Measurements from ENCODE around the gene APOB.

Gene APOB

DNA sequence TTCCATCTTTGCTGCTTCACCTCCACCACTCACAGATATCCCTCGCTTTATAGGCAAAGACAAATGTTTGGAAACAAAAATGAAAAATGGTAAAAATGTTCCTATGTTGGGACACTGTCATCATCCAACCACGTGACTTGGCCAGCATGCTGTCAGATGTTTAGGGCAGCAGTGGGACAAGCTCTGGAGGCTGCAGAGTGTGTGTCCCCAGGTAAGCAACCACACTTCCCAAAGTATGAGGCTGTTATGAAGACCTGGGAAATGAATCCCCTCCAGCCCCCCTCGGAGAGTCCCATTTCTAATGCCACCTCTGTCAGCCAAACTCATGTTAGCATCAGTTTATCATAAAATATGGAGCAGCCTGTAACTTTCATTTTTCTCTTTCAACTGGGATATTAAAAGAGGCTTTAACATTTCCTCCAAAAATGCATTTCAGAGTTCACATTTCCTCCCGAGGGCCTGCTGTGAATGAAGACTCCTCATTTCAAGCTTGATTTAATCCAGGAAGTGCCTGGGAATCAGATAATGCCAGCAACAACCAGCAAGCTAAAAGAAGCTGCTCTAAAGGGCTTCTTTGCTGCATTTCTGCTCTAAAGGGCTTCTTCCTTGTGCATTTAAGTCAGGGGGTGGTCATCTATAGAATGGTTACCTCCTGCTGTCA, 66.2 kb downstream of the APOB start:
- H3K9me3 Mint-ChIP-seq (ENCODE audit: low read depth), result no peaks in the 10 kb centered on the region
- no peak overlapping the region for H3K27ac Mint-ChIP-seq
- peaks cover 9% of the 10 kb centered on the region for H3K27me3 Mint-ChIP-seq
- H3K4me3 Mint-ChIP-seq, result no peak overlapping the region
- no peaks in the 10 kb centered on the region for H3K36me3 Mint-ChIP-seq
- H3K4me1 Mint-ChIP-seq (ENCODE audit: low read depth), result no peaks in the 10 kb centered on the region

DNA sequence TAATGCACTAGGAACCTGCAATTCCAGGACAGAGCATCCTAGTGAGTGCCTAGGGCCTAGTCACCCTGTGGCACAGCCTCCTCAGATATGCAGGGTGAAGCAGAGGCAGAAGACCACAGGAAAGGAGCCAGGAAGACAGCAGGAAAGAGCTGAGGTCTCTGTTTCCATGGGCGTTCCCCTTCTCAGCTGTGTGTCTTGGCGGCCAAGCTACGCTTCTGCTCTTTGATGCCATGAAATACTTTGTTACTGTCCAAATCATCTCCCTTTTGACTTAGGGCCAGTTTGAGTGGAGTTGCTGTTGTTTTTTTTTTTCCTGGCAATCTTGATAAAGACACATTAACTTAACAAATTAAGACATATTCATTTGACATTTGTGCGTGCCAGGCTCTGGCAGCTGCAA, 67.3 kb downstream of the APOB start:
- no peak overlapping the region for H3K4me3 Mint-ChIP-seq
- H3K27me3 Mint-ChIP-seq, result peaks cover 7% of the 10 kb centered on the region
- no peak overlapping the region for H3K27ac Mint-ChIP-seq
- no peaks in the 10 kb centered on the region for H3K9me3 Mint-ChIP-seq (ENCODE audit: low read depth)
- no peaks in the 10 kb centered on the region for H3K36me3 Mint-ChIP-seq
- H3K4me1 Mint-ChIP-seq (ENCODE audit: low read depth), result no peaks in the 10 kb centered on the region

DNA sequence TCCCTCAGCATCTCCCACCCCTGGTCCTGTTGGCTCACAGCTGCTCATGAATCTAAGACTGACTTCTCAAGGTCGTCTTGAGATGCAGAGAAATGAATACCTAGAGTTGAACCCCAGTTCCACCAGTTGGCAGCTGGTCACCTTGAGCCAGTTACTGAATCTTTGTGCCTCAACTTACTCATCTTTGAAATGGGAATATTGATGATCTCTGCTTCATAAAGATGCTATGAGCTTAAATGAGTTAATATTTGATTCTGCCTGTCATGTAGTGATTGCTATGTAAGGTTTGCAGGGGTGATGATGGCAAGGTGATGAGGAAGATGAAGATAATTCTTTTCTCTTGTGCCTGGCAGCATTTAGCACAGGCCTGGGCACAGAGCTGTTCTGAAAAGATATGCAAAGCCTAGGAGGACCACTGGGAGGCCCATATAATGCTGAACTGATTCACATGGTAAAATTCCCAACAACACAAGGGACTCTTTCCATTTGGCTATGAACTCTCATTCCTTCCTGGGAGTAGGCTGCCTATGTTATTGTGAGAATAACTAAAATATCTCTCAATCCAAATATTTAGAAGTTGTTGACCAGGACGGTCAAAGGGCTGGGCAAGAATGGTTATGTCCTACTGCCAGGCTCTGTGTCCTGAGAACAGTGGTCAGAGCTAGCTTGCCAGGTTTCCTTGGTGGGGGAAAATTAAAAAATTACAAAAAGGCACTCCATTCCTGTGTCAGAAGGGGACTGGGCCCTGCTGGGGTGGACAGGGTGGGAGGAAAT, 70.9 kb downstream of the APOB start:
- Mint-ChIP-seq H3K27me3 (peaks cover 11% of the 10 kb centered on the region), H3K4me3 (no peak overlapping the region), H3K27ac (no peak overlapping the region), H3K4me1 (ENCODE audit: low read depth) (no peaks in the 10 kb centered on the region), H3K36me3 (no peaks in the 10 kb centered on the region), H3K9me3 (ENCODE audit: low read depth) (no peaks in the 10 kb centered on the region)

DNA sequence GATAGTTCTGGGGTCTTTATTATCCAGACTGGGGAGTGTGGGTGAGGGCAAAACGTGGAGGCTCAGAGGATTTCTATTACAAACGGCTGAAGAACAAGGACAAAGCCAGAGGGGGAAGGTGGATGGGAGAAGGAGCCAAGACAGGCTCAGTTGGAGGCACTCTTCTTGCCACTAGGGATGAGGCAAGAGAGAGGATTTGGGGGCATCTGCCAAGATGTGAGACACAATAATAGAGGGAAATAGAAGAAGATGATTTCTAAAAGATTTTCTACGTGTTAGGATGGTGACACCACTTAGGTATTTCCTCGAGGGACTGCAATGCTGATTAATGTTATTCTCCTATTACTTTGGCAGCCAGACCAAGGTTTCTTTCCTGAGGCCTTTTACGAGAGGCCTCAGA, 71.8 kb downstream of the APOB start:
- Mint-ChIP-seq H3K27ac (no peak overlapping the region), H3K4me3 (no peak overlapping the region), H3K36me3 (no peaks in the 10 kb centered on the region), H3K4me1 (ENCODE audit: low read depth) (no peaks in the 10 kb centered on the region), H3K27me3 (peaks cover 13% of the 10 kb centered on the region), H3K9me3 (ENCODE audit: low read depth) (no peaks in the 10 kb centered on the region)

DNA sequence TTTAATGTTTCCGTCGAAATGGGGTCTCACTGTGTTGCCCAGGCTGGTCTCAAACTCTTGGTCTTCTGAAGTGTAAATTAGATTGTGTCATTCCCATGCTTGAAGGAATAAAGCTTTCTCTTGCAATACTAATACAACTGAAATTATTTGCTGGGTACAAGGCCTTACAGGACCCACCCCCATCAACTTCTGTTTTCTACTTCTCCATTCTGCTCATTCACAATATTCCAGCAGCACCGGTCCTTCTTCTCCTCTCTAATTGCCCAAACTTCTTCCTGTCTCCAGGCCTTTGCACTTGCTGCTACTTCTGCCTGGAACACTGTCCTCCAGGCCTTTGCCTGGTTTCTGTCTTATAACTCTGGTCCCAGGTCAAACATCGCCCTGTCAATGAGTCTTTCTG, 73.8 kb downstream of the APOB start:
- H3K36me3 Mint-ChIP-seq, result no peaks in the 10 kb centered on the region
- H3K9me3 Mint-ChIP-seq (ENCODE audit: low read depth), result no peaks in the 10 kb centered on the region
- H3K4me1 Mint-ChIP-seq (ENCODE audit: low read depth), result no peaks in the 10 kb centered on the region
- no peak overlapping the region for H3K4me3 Mint-ChIP-seq
- H3K27me3 Mint-ChIP-seq, result peaks cover 13% of the 10 kb centered on the region
- H3K27ac Mint-ChIP-seq, result no peak overlapping the region

DNA sequence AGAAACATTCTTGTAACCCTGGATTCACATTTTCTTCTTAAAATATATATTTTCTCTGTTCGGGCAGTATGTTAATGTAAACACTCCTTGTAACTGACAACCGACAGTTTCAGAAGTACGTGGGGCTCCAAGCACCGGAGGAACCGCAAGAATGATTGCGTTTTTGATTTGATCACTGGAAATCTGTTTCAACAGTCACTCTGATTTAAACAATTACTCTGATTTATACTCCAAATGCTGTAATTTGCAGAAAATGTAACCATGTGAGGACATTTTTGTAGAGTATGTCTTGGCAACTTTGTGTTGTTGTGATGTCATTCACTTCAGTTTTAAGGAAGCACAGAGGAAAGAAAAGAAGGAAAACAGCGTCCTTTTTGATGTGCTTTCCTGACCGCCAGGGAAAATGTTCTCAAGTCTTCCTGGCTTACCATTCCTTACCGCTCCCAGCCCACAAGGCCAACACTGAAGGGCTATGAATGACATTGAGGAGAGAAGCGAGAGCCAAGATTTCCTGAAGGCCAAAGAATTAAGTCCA, 77.7 kb downstream of the APOB start:
- no peak overlapping the region for H3K27ac Mint-ChIP-seq
- H3K4me3 Mint-ChIP-seq, result no peak overlapping the region
- H3K9me3 Mint-ChIP-seq (ENCODE audit: low read depth), result no peaks in the 10 kb centered on the region
- H3K27me3 Mint-ChIP-seq, result peaks cover 16% of the 10 kb centered on the region
- H3K36me3 Mint-ChIP-seq, result no peaks in the 10 kb centered on the region
- H3K4me1 Mint-ChIP-seq (ENCODE audit: low read depth), result no peaks in the 10 kb centered on the region

DNA sequence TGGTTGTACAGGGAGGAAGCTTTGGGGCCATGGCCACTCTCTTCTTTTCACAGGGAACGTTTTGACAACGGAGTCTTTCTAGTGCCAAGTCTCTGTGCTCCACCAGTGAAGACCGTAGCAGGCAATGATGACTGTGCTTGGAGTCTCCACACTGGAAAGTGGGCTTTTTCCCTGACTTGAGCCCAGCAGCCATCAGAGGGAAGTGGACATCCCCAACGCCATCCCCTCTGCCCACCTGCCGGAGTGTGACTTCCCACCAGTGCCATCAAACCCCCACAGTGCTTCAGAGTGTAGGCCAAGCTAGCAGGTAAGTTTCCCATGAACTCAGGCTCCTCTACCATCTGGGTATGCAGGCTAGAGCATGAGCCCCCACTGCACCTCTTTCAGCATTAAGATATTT, 78.7 kb downstream of the APOB start:
- no peak overlapping the region for H3K4me3 Mint-ChIP-seq
- H3K27me3 Mint-ChIP-seq, result peaks cover 16% of the 10 kb centered on the region
- H3K9me3 Mint-ChIP-seq (ENCODE audit: low read depth), result no peaks in the 10 kb centered on the region
- no peaks in the 10 kb centered on the region for H3K4me1 Mint-ChIP-seq (ENCODE audit: low read depth)
- H3K27ac Mint-ChIP-seq, result no peak overlapping the region
- H3K36me3 Mint-ChIP-seq, result no peaks in the 10 kb centered on the region

DNA sequence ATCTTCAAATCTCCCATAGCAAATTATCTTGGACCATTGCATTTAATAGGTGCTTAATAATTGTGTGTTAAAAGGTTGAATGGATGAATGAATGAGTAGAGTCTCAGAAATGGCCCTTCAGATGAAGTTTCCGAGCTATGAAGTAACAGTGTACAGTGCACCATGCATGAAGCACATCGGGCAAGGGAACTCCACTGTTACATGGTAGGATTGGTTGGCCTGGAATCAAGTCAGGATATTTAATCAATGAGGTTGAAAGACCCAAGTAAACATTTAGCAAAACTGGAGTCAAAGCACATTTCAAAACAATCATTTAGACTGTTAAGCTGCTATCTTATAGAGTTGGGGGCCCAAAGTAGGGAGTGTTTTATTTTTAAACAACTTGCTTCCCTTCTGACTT, 80.0 kb downstream of the APOB start:
- Mint-ChIP-seq H3K36me3 (no peaks in the 10 kb centered on the region), H3K27ac (no peak overlapping the region), H3K27me3 (peaks cover 9% of the 10 kb centered on the region), H3K4me1 (ENCODE audit: low read depth) (no peaks in the 10 kb centered on the region), H3K4me3 (no peak overlapping the region), H3K9me3 (ENCODE audit: low read depth) (no peaks in the 10 kb centered on the region)

DNA sequence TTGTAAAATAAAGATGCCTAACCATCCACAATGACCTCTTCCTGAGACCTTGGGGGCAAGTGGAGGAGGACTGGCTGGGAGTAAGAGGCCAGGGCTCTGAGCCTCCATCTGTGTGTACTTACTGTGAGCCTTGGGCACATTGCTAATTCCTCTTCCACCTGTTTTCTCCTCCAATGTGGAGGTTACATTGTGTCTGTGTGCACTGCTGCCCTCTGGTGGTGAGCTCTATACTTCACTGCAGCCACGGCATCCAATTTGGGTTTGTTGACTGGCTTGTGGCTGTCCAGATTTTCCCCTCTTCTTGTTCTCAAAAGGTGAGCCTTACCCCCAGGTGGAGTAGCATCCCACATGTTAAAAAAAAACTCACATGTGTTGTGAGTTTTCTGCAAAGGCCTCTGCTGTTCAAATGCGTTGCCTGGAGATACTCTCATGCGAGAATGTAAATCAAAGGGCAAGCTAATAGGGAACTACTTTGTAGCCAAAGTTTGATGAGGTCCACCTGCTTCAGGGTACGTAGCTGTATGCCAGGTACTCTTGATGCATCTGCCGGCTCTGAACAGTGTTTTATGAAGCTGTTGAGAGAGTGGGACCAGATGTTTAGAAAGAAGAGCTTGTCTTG, 80.8 kb downstream of the APOB start:
- peaks cover 9% of the 10 kb centered on the region for H3K27me3 Mint-ChIP-seq
- H3K36me3 Mint-ChIP-seq, result no peaks in the 10 kb centered on the region
- no peaks in the 10 kb centered on the region for H3K9me3 Mint-ChIP-seq (ENCODE audit: low read depth)
- no peak overlapping the region for H3K27ac Mint-ChIP-seq
- H3K4me1 Mint-ChIP-seq (ENCODE audit: low read depth), result no peaks in the 10 kb centered on the region
- no peak overlapping the region for H3K4me3 Mint-ChIP-seq

DNA sequence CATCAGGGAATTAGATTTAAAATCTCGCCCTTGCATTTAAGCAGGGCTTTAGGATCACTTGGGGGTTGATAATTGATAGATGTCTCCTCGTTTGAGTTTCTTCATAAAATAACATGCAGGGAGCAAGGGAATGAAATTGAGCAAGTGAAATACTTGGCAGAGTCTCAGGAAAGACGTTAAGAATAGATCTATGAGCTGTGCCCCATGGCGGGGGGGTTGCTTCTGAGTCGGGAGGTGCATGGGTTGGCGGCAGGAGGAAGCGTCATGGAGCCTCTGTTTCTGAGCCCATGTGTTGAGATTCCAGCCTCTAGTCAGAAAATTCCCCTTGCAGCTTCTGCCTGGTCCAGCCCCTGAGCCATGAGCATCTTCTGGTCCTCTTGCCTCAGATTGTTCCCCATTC, 82.0 kb downstream of the APOB start:
- no peaks in the 10 kb centered on the region for H3K9me3 Mint-ChIP-seq (ENCODE audit: low read depth)
- H3K4me3 Mint-ChIP-seq, result no peak overlapping the region
- H3K36me3 Mint-ChIP-seq, result no peaks in the 10 kb centered on the region
- no peak overlapping the region for H3K27ac Mint-ChIP-seq
- H3K4me1 Mint-ChIP-seq (ENCODE audit: low read depth), result no peaks in the 10 kb centered on the region
- H3K27me3 Mint-ChIP-seq, result peaks cover 8% of the 10 kb centered on the region

DNA sequence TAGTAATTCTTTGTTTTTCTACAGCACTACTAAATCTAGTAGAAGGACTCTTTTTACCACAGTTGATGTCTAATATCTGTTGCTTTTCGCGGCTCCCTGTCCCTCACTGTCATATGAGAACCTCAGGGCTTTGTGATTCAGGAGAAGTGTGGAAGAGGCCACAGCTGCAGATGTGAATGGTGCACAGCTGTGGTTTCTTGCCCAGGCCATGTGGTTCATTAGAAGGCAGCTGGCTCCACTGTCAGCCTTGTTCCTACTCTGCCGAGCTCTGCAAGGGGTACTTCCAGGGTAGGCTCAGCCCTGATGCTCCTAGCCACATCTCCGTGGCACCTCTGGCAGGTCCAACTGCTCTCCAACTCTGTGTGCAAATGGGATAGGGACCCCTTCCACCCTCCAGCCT, 83.9 kb downstream of the APOB start:
- Mint-ChIP-seq H3K9me3 (ENCODE audit: low read depth) (no peaks in the 10 kb centered on the region), H3K27me3 (peaks cover 8% of the 10 kb centered on the region), H3K4me1 (ENCODE audit: low read depth) (no peaks in the 10 kb centered on the region), H3K4me3 (no peak overlapping the region), H3K27ac (no peak overlapping the region), H3K36me3 (no peaks in the 10 kb centered on the region)

DNA sequence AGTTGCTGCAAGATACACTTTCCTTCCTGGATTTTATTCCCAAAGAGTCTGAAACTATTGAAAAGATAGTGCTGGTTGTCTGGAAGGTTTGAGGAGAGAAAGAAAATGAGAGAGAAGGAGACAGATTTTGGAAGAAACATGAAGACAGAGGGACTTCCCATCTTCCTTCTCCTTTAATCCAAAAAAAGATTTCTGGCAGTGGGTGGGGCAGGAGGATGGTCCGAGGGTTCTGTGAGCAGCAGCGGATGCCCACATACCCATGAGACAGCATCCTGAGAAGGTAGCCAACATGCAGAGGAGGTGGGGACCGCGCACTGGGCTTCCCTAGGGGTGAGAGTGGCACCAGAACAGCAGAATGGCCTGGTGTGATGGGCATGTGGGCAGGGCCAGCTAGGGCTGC, 84.6 kb downstream of the APOB start:
- Mint-ChIP-seq H3K27ac (no peak overlapping the region), H3K4me1 (ENCODE audit: low read depth) (no peaks in the 10 kb centered on the region), H3K27me3 (peaks cover 8% of the 10 kb centered on the region), H3K9me3 (ENCODE audit: low read depth) (no peaks in the 10 kb centered on the region), H3K4me3 (no peak overlapping the region), H3K36me3 (no peaks in the 10 kb centered on the region)

DNA sequence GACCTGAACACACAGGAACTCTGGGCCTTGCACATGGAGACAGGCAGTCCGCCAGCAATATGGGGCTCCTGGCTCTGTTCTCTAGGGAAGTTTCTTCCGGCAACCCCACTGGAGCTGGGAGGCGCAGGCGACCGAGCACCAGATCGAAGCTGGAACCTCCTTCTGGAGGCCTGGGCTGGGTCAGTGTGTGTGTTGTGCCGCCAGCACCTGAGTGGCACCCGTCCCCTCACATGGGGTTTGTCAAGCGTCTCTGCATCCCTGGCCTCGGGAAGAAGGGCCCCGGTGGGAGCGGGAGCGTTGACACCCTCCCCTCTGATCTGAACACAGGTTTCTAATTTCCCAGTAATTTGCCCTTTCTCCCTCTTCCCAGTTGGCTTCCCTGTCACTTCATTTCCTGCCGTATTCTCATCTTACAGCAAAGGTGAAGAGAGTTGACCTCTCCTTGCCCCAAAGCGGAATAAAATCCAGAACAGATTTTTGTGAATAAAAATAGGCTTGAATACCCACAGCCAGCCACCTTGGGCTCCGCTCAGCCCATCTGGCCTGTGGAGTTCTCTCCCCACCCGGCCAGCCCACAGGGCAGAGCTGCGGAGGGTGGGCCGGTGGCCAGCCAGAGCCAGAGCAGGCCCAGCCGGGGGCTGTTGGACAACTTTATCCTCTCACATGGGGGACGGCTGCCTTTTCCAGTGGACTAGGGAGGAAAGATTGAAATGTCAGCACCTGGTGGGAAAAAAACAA, 85.9 kb downstream of the APOB start:
- no peak overlapping the region for H3K4me3 Mint-ChIP-seq
- H3K27ac Mint-ChIP-seq, result no peak overlapping the region
- H3K36me3 Mint-ChIP-seq, result no peaks in the 10 kb centered on the region
- no peaks in the 10 kb centered on the region for H3K4me1 Mint-ChIP-seq (ENCODE audit: low read depth)
- no peaks in the 10 kb centered on the region for H3K9me3 Mint-ChIP-seq (ENCODE audit: low read depth)
- H3K27me3 Mint-ChIP-seq, result peaks cover 5% of the 10 kb centered on the region

DNA sequence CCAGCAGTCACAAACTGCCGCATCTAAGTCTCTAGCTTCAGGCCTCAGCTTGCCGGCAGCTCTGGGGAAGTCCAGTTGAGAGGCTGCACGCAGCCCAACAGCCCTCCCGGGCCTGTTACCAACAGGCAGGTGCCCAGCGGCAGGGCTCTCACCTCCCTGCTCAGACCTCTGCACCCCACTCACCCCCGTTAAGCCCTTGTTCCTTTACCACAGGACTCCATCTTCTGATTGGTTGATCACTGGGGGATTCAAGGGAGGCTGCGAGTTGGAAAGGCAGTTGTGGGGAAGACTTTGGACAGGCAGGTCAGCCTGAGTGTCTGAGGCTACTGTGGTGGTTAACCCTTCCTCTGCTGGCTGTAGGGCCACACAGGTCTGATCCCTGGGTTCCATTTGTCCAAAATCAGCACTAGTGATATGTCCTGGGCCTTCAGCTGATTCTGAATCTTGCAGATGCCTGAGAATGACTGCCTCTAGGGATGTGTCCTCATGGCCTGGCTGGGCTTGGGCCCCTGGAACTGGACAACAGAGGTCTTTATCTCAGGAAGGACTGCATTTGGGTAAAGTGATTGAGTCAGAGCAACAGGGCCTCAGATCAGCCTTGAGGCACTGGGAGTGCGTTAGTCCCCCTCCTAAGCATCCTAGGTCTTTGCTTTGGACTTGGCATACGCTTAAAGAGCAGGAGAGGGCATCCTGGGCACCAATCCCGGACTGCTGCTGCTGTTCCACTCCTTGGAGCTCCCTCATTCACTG, 88.4 kb downstream of the APOB start:
- no peaks in the 10 kb centered on the region for H3K36me3 Mint-ChIP-seq
- H3K9me3 Mint-ChIP-seq (ENCODE audit: low read depth), result no peaks in the 10 kb centered on the region
- H3K4me1 Mint-ChIP-seq (ENCODE audit: low read depth), result no peaks in the 10 kb centered on the region
- no peak overlapping the region for H3K27ac Mint-ChIP-seq
- H3K4me3 Mint-ChIP-seq, result no peak overlapping the region
- H3K27me3 Mint-ChIP-seq, result no peaks in the 10 kb centered on the region

All from activated naive CD8-positive, alpha-beta T cell (primary cell).